ENCODE results near the gene BBS9.

Gene BBS9

DNA sequence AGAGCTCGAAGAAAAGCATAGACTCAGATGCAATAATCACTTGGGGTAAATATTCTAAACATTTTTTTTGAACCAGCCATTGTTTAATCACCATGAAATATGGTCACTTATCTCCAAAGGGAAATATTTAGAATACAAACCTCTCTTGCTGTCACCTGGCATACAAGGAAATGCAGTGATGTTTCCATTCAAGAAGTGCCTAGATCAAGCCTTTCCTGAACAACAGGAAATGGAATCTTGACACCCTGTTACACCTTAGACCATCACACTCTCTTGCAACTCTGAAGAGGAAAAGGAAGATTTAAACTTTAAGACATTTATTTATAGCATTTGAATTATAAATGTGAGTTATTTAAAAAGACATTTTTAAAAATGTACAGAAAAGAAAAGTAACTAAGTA, 512.9 kb downstream of the BBS9 start:
- Histone ChIP-seq H3K27me3 (no peaks in the 10 kb centered on the region), H3K4me1 (ENCODE audit: control insufficient read depth in 1 of 2, insufficient read depth in 1 of 2, low read depth in 1 of 2, low read length in 1 of 2) (peaks cover 0 to 5% of the 10 kb centered on the region in 2 experiments), H3K27ac (no peak overlapping the region), H3K9me3 (no peaks in the 10 kb centered on the region), H3K36me3 (no peaks in the 10 kb centered on the region), H3K4me3 (ENCODE audit: low read depth in 1 of 2, low read length in 1 of 2) (no peak overlapping the region)
- TF ChIP-seq, protein P1, sequence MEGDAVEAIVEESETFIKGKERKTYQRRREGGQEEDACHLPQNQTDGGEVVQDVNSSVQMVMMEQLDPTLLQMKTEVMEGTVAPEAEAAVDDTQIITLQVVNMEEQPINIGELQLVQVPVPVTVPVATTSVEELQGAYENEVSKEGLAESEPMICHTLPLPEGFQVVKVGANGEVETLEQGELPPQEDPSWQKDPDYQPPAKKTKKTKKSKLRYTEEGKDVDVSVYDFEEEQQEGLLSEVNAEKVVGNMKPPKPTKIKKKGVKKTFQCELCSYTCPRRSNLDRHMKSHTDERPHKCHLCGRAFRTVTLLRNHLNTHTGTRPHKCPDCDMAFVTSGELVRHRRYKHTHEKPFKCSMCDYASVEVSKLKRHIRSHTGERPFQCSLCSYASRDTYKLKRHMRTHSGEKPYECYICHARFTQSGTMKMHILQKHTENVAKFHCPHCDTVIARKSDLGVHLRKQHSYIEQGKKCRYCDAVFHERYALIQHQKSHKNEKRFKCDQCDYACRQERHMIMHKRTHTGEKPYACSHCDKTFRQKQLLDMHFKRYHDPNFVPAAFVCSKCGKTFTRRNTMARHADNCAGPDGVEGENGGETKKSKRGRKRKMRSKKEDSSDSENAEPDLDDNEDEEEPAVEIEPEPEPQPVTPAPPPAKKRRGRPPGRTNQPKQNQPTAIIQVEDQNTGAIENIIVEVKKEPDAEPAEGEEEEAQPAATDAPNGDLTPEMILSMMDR (IDR thresholded peaks at IDR 0.05) = no peak

DNA sequence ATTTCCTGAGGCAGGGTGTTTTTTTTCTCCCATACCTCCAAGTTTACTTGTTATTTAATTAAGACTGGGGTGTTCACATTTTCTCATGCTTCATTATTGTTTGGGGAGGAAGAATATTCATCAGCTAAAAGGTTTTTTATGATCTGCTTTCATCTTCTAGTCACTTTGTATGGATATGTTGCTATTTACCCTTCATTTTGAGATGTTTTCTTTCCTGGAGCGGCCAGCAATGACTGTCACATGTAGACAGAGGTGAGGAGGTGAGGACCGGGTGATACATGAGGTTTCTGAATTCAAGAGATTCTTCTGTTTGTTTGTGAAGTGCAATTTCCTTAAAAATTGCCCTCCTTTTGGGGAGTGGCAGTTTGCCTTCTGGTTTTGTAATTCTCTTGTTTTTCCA, 514.2 kb downstream of the BBS9 start:
- Histone ChIP-seq H3K4me1 (ENCODE audit: control insufficient read depth in 1 of 2, insufficient read depth in 1 of 2, low read depth in 1 of 2, low read length in 1 of 2) (peaks cover 0 to 5% of the 10 kb centered on the region in 2 experiments), H3K27ac (no peak overlapping the region), H3K36me3 (no peaks in the 10 kb centered on the region), H3K9me3 (no peaks in the 10 kb centered on the region), H3K4me3 (ENCODE audit: low read depth in 1 of 2, low read length in 1 of 2) (no peak overlapping the region), H3K27me3 (no peaks in the 10 kb centered on the region)
- TF ChIP-seq, protein P1 (IDR thresholded peaks at IDR 0.05) = no peak

DNA sequence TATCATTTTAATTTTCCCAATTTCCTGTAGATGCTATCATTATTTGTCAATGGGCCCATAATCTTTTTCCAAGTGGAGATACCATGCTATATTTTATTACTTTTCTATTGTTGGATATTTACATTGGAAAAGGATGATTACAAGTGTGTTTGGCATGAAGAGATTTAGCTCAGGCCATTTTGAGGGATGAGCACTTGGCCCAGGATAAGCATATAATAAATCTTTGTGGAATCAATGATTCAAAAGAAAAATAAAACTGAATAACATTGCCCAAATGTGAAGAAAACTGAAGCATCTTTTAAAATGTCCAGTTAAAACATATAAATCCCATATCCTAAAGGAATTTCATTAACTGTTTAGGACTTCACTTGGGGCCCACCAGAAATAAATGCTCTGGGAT, 515.1 kb downstream of the BBS9 start:
- TF ChIP-seq, protein P1 (IDR thresholded peaks at IDR 0.05) = no peak
- no peaks in the 10 kb centered on the region for H3K27me3 ChIP-seq
- no peak overlapping the region for H3K27ac ChIP-seq
- H3K4me1 ChIP-seq (ENCODE audit: control insufficient read depth in 1 of 2, insufficient read depth in 1 of 2, low read depth in 1 of 2, low read length in 1 of 2) = peaks cover 0 to 4% of the 10 kb centered on the region in 2 experiments
- H3K4me3 ChIP-seq (ENCODE audit: low read depth in 1 of 2, low read length in 1 of 2) = no peak overlapping the region
- H3K36me3 ChIP-seq = no peaks in the 10 kb centered on the region
- H3K9me3 ChIP-seq = no peaks in the 10 kb centered on the region

DNA sequence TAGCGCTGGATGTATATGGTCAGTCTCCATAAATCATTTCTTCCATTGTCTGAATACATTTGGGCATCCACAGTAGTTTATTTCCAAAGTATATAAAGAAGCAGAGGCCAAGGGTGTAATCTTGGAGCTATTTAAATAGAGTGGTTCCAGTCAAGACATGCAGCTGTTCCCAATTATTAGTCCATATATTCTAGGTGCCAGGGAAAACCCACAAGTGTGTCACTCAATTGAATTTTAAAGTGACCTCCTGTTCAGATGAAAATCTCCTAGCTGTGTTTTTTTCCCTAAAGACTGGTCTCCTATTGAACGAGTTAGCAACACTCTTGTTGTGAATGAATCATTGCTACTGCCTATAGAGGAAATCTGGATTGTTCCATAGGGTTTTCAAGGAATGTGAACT, 515.7 kb downstream of the BBS9 start:
- H3K9me3 ChIP-seq = no peaks in the 10 kb centered on the region
- no peak overlapping the region for H3K27ac ChIP-seq
- no peaks in the 10 kb centered on the region for H3K36me3 ChIP-seq
- TF ChIP-seq, protein P1 (IDR thresholded peaks at IDR 0.05) = no peak
- no peaks in the 10 kb centered on the region for H3K27me3 ChIP-seq
- H3K4me1 ChIP-seq (ENCODE audit: control insufficient read depth in 1 of 2, insufficient read depth in 1 of 2, low read depth in 1 of 2, low read length in 1 of 2) = no peaks in the 10 kb centered on the region
- H3K4me3 ChIP-seq (ENCODE audit: low read depth in 1 of 2, low read length in 1 of 2) = no peak overlapping the region

DNA sequence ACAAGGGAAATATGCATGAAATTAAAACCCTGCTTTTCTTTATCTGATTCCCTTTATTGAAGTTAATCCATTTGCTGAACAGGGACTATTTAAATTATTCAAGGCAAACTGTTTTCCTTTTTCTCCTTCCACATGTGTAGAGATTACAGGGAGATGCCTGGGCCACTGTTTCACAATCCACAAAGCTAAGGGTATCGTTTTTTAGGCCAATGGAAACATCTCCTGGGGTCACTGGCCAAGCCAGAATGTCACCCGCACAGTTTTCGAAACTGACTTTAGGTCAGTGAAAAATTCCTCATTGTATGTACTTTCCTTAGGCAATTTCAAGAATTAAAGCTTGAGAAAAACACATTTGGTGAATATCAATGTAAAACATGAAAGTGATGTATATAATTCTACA, 516.8 kb downstream of the BBS9 start:
- no peaks in the 10 kb centered on the region for H3K36me3 ChIP-seq
- H3K4me1 ChIP-seq (ENCODE audit: control insufficient read depth in 1 of 2, insufficient read depth in 1 of 2, low read depth in 1 of 2, low read length in 1 of 2) = no peaks in the 10 kb centered on the region
- H3K27me3 ChIP-seq = no peaks in the 10 kb centered on the region
- no peak overlapping the region for H3K27ac ChIP-seq
- H3K4me3 ChIP-seq (ENCODE audit: low read depth in 1 of 2, low read length in 1 of 2) = no peak overlapping the region
- no peaks in the 10 kb centered on the region for H3K9me3 ChIP-seq
- TF ChIP-seq, protein P1 (IDR thresholded peaks at IDR 0.05) = no peak

DNA sequence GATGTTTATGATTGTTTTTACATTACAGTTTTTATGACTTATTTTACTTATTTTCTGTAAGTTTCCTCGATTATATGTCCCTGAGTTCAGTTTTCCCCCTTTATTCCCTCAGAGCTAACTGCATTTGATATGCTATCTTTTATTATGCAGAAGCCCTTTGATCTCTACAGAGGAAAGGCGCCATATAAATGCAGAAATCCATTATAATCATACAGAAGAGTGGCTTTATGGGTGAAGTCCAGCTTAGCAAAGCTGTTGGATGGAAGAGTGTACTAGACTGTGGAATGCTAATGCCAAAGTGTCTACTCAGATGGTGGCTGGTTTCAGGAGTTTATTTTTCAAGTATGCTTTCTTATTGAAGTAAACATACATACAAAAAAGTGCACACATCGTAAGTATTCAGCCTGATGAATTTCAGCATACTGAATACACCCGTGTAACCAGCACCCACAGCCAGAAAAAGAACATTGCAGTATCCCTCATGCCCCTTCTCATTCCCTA, 517.6 kb downstream of the BBS9 start:
- Histone ChIP-seq H3K4me3 (ENCODE audit: low read depth in 1 of 2, low read length in 1 of 2) (no peak overlapping the region), H3K4me1 (ENCODE audit: control insufficient read depth in 1 of 2, insufficient read depth in 1 of 2, low read depth in 1 of 2, low read length in 1 of 2) (no peaks in the 10 kb centered on the region), H3K9me3 (no peaks in the 10 kb centered on the region), H3K27ac (no peak overlapping the region), H3K27me3 (no peaks in the 10 kb centered on the region), H3K36me3 (no peaks in the 10 kb centered on the region)
- TF ChIP-seq, protein P1 (IDR thresholded peaks at IDR 0.05) = no peak
